ENCODE data around the gene PILRB. TPM values are rescaled to one million over a fixed set of nuclear protein-coding genes. Genes with fewer than 3 reads are reported as not detected.

PILRB gene
- polyA plus RNA-seq, result 1.9 and 9.4 TPM in 2 replicates

DNA sequence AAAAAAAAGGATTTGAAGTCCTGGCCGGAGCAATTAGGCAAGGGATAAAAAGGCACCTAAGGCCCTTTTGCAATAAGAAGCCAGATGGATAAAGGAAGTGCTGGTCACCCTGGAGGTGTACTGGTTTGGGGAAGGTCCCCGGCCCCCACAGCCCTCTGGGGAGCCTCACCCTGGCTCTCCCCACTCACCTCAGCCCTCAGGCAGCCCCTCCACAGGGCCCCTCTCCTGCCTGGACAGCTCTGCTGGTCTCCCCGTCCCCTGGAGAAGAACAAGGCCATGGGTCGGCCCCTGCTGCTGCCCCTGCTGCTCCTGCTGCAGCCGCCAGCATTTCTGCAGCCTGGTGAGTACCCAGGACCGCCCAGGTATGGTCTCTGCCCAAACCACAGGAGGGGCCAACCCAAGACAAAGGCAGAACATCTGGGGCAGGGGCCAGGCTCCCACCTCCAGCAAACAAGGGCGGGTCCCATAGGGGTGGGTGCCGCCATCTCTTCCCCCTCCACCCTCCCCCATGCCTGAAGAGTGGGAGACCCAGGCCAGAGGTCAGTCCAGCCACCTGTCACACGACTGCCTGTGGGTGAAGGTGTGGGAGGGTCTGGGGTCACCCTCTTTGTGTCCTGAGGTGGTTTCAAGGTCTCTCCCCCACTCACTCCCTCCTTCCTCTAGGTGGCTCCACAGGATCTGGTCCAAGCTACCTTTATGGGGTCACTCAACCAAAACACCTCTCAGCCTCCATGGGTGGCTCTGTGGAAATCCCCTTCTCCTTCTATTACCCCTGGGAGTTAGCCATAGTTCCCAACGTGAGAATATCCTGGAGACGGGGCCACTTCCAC, at the start of gene PILRB:
PILRB (plus strand) TSS at position 91 of the 830 bp plus-strand sequence; CDS start at position 277, 186 bp downstream.

DNA sequence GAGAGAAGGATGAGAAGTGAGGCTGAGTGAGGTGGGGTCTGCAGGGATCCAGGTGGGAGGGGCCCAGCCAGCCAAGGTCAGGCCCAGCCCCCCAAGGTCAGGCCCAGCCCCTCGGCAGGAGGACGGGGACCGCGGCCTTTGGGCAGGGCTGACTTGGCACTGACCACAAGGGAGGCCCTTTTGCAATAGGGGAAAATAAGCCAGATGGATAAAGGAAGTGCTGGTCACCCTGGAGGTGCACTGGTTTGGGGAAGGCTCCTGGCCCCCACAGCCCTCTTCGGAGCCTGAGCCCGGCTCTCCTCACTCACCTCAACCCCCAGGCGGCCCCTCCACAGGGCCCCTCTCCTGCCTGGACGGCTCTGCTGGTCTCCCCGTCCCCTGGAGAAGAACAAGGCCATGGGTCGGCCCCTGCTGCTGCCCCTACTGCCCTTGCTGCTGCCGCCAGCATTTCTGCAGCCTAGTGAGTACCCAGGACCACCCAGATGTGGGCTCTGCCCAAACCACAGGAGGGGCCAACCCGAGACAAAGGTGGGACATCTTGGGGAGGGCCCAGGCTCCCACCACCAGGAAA, 15.4 kb downstream of the PILRB start, which contains the start of gene PILRA:
PILRA (plus strand) TSS at position 227 of the 571 bp plus-strand sequence; CDS start at position 397, 170 bp downstream.

Other genes with a start within 250 kb of the PILRB start
- gene TAF6, start 238.8 kb upstream of the PILRB start, polyA plus RNA-seq, result 1.8 and 3.9 TPM in 2 replicates
- 0.54 and 1.2 TPM in 2 replicates for gene CNPY4, start 238.5 kb upstream of the PILRB start, polyA plus RNA-seq
- gene MBLAC1, start 231.2 kb upstream of the PILRB start, polyA plus RNA-seq, result 0.28 TPM in 1 of 2 replicates, not detected in the other
- gene LAMTOR4, start 209.2 kb upstream of the PILRB start, polyA plus RNA-seq, result 372 and 417 TPM in 2 replicates
- gene TRAPPC14, start 199.4 kb upstream of the PILRB start, polyA plus RNA-seq, result 0.97 and 4.0 TPM in 2 replicates
- 0.24 and 0.43 TPM in 2 replicates for gene GAL3ST4, start 189.5 kb upstream of the PILRB start, polyA plus RNA-seq
- gene GPC2, start 180.7 kb upstream of the PILRB start, polyA plus RNA-seq, result not detected in 2 replicates
- 0.55 and 2.1 TPM in 2 replicates for gene STAG3, start 180.2 kb upstream of the PILRB start, polyA plus RNA-seq
- gene PVRIG, start 138.2 kb upstream of the PILRB start, polyA plus RNA-seq, result not detected in 2 replicates
- gene SPDYE3, start 50.4 kb upstream of the PILRB start, polyA plus RNA-seq, result 1.0 and 2.3 TPM in 2 replicates
- gene PILRA, start 15.4 kb downstream of the PILRB start, polyA plus RNA-seq, result 5.6 and 8.2 TPM in 2 replicates
- 8.7 and 9.3 TPM in 2 replicates for gene ZCWPW1, start 70.6 kb downstream of the PILRB start, polyA plus RNA-seq
- gene MEPCE, start 71.7 kb downstream of the PILRB start, polyA plus RNA-seq, result 7.8 and 8.8 TPM in 2 replicates
- gene PPP1R35, start 78.4 kb downstream of the PILRB start, polyA plus RNA-seq, result 6.0 and 6.2 TPM in 2 replicates
- 0.66 and 1.3 TPM in 2 replicates for gene SPACDR, start 106.1 kb downstream of the PILRB start, polyA plus RNA-seq
- gene TSC22D4, start 121.1 kb downstream of the PILRB start, polyA plus RNA-seq, result 2.3 and 2.4 TPM in 2 replicates
- not detected in 2 replicates for gene NYAP1, start 125.8 kb downstream of the PILRB start, polyA plus RNA-seq
- gene AGFG2, start 181.1 kb downstream of the PILRB start, polyA plus RNA-seq, result 12.1 and 14.5 TPM in 2 replicates
- gene SAP25, start 215.8 kb downstream of the PILRB start, polyA plus RNA-seq, result not detected in 2 replicates
- gene LRCH4, start 228.0 kb downstream of the PILRB start, polyA plus RNA-seq, result 0.34 TPM in 1 of 2 replicates, not detected in the other
- not detected in 2 replicates for gene FBXO24, start 228.2 kb downstream of the PILRB start, polyA plus RNA-seq
- gene PCOLCE, start 244.2 kb downstream of the PILRB start, polyA plus RNA-seq, result 0.43 TPM in 1 of 2 replicates, not detected in the other

Measured in Purkinje cell (primary cell).